ENCODE measurements around the gene CYB5R3. TPM values are rescaled to one million over a fixed set of nuclear protein-coding genes. Genes with fewer than 3 reads are reported as not detected.
"Not testable (repeated sequence)": the region's sequence is repeated elsewhere in the genome, so short reads cannot be mapped to it uniquely, and the experiment has no call there.

Gene CYB5R3
- total RNA-seq, 4 donors from 2014 or later = 52.6 to 120 (median 75.5) TPM

DNA sequence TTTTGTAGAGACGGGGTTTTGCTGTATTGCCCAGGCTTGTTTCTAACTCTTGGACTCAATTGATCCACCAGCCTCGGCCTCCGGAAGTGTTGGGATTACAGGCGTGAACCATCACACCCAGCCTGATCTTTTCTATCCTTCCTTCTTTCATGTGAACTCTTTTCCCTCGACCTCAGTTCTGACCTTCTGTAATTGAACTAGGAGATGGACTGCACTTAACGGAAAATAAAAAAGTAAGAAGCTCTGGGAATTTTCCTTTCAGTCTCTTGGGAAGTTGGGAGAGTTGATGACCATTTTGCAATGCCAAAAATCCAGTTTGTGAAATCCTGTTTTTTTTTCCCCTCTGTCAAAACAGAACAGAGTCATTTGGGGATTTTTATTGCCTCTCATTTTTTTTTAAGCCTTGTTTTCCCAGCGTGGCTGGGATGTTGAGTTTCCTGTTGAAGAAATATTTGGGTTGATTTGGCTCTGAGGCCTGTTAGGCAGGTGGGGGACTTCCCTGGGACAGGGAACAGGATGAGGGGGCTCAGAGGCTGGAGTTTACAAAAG lies 26.9 kb upstream of the CYB5R3 start:
- TF ChIP-seq, protein P1, sequence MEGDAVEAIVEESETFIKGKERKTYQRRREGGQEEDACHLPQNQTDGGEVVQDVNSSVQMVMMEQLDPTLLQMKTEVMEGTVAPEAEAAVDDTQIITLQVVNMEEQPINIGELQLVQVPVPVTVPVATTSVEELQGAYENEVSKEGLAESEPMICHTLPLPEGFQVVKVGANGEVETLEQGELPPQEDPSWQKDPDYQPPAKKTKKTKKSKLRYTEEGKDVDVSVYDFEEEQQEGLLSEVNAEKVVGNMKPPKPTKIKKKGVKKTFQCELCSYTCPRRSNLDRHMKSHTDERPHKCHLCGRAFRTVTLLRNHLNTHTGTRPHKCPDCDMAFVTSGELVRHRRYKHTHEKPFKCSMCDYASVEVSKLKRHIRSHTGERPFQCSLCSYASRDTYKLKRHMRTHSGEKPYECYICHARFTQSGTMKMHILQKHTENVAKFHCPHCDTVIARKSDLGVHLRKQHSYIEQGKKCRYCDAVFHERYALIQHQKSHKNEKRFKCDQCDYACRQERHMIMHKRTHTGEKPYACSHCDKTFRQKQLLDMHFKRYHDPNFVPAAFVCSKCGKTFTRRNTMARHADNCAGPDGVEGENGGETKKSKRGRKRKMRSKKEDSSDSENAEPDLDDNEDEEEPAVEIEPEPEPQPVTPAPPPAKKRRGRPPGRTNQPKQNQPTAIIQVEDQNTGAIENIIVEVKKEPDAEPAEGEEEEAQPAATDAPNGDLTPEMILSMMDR (IDR thresholded peaks at IDR 0.05) = no peak
- no peak for TF ChIP-seq POLR2A (IDR thresholded peaks at IDR 0.05)
- Histone ChIP-seq H3K4me3 (replicated peaks in 1 of 3) (no peak overlapping the region), H3K27me3 (no peaks in the 10 kb centered on the region), H3K4me1 (peaks cover 11 to 52% of the 10 kb centered on the region in 2 donors), H3K36me3 (no peaks in the 10 kb centered on the region), H3K9me3 (no peaks in the 10 kb centered on the region), H3K27ac (peak overlapping the region; percentile 55 to 89 (median 73))
- intact Hi-C loops (cut with DNase I) = no loop called here
- no peak for DNase-seq
- 54 to 55% methylated on average over 7 of the region's 7 CpGs for WGBS, 2 donors

DNA sequence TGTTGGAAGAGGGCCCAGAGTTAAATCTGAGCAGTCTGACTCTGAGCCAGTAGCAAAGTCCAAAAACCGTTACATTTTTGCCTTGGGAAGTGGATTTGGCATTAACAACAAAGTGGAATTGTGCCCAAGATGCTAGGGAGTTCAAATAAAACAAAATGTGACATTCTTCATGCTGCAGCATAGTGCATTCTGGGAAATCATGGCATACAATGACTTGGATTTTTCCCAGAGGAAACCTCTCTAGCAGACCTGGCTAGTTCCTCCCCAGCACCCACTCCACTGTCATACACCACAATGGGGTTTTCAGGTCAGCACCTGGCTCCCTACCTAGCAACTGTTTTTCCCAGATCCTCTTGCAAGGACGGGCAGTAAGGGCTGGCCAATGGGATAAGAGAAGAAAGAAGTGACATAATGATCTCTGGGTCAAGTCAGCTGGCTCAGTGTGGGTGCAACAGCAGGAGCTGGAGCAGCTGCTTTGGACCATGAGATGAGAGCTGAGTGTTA lies 24.8 kb upstream of the CYB5R3 start:
- H3K27me3 ChIP-seq = no peaks in the 10 kb centered on the region
- H3K9me3 ChIP-seq = no peaks in the 10 kb centered on the region
- WGBS, 2 donors = 18 to 24% methylated on average over 2 of the region's 2 CpGs
- intact Hi-C loops (cut with DNase I) = no loop called here
- H3K4me3 ChIP-seq (replicated peaks in 1 of 3) = no peak overlapping the region
- TF ChIP-seq POLR2A (IDR thresholded peaks at IDR 0.05) = no peak
- DNase-seq = peak in 1 of 2 donors; percentile 18
- H3K27ac ChIP-seq = peak overlapping the region in 1 of 3 donors; percentile 45
- peaks cover 11 to 44% of the 10 kb centered on the region in 2 donors for H3K4me1 ChIP-seq
- no peaks in the 10 kb centered on the region for H3K36me3 ChIP-seq

DNA sequence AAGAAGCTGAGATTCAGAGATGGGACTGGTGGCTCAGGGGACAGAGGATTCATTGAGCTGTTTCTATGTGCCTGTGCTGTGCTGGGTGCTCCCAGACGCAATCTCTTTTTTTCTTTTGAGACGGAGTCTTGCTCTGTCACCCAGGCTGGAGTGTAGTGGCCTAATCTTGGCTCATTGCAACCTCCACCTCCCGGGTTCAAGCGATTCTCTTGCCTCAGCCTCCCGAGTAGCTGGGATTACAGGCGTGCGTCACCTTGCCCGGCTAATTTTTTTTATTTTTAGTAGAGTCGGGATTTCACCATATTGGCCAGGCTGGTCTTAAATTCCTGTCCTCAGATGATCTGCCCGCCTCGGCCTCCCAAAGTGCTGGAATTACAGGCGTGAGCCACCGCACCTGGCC lies 23.9 kb upstream of the CYB5R3 start:
- intact Hi-C loops (cut with DNase I); DNase-seq; H3K4me3 ChIP-seq (replicated peaks in 1 of 3); H3K36me3 ChIP-seq; H3K9me3 ChIP-seq; H3K27me3 ChIP-seq; H3K27ac ChIP-seq: not testable (repeated sequence)
- 98% methylated on average over 13 of the region's 13 CpGs for WGBS, 2 donors
- H3K4me1 ChIP-seq = peaks cover 11 to 39% of the 10 kb centered on the region in 2 donors

DNA sequence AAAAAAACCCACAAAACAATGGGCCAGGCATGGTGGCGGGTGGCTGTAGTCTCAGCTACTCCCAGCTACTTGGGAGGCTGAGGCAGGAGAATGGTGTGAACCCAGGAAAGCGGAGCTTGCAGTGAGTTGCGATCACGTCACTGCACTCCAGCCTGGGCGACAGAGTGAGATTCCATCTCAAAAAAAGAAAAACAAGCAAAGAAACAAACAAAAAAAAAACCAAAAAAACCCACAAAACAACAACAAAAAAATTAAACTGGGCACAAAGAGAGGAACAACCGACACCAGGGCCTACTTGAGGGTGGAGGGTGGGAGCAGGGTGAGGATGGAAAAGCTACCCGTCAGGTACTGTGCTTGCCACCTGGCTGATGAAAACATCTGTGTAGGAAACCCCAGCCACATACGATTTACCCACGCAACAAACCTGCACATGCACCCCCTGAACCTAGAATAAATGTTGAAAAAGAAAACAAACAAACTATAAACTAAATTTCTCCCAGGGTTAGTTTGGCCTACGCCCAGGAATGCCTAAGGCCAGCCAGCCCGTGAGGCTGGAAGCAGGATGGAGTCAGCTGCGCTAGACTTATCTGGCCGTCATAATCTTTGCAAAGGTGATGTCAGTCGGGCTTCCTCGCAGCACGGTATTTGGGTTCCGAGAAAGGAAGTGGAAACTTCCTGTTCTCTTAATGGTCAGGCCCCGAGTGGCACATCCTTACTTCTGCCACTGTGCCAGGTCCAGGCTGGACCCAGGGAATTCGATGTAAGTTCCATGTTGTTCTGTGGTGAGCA lies 21.9 kb upstream of the CYB5R3 start:
- DNase-seq = no peak
- Histone ChIP-seq H3K9me3 (no peaks in the 10 kb centered on the region), H3K27ac (peak overlapping the region in 1 of 3 donors; percentile 22), H3K4me1 (peaks cover 6 to 21% of the 10 kb centered on the region in 2 donors), H3K27me3 (no peaks in the 10 kb centered on the region), H3K36me3 (no peaks in the 10 kb centered on the region), H3K4me3 (replicated peaks in 1 of 3) (no peak overlapping the region)
- 80 to 86% methylated on average over 18 to 19 of the region's 19 CpGs for WGBS, 2 donors
- intact Hi-C loops (cut with DNase I) = no loop called here
- TF ChIP-seq, protein P1 (IDR thresholded peaks at IDR 0.05) = no peak
- TF ChIP-seq POLR2A (IDR thresholded peaks at IDR 0.05) = no peak

DNA sequence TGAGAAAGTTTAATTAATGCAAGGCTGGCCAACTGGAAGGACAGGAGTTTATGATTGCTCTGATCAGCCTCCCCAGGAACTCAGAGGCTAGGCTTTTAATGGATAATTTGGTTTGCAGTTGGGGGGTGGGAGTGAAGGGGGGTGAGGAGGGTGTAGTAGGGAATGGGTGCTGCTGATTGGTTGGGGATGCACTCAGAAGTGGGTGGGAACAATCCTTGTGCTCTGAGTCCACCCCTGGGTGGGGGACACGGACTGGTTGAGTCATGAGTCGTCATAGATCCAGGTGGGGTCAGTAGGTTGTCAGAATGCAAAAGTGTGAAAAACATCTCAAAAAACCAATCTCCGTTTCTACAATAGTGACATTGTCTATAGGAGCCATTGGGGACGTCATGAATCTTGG lies 20.9 kb upstream of the CYB5R3 start:
- H3K36me3 ChIP-seq = no peaks in the 10 kb centered on the region
- no peaks in the 10 kb centered on the region for H3K9me3 ChIP-seq
- DNase-seq = no peak
- no peak overlapping the region for H3K4me3 ChIP-seq (replicated peaks in 1 of 3)
- intact Hi-C loops (cut with DNase I) = no loop called here
- 81 to 86% methylated on average over 4 of the region's 4 CpGs for WGBS, 2 donors
- no peak for TF ChIP-seq POLR2A (IDR thresholded peaks at IDR 0.05)
- TF ChIP-seq, protein P1 (IDR thresholded peaks at IDR 0.05) = no peak
- H3K27me3 ChIP-seq = no peaks in the 10 kb centered on the region
- peak overlapping the region in 1 of 3 donors; percentile 22 for H3K27ac ChIP-seq
- peaks cover 6 to 14% of the 10 kb centered on the region in 2 donors for H3K4me1 ChIP-seq

DNA sequence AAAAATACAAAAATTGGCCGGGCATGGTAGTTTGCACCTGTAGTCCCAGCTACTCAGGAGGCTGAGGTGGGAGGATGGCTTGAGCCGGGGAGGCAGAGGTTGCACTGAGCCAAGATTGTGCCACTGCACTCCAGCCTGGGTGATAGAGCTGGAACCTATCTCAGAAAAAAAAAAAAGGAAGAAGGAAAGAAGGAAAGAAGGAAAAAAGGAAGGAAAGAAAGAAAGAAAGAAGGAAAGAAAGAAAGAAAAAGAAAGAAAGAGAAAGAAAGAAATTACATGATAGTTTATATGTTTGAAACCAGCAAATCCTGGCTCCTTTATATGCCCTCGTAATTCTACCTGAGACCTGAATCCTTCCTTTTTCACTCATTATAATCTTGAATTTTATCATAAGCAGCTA lies 17.2 kb upstream of the CYB5R3 start:
- not testable (repeated sequence) for H3K36me3 ChIP-seq; H3K4me1 ChIP-seq; DNase-seq; H3K4me3 ChIP-seq (replicated peaks in 1 of 3); H3K27ac ChIP-seq; H3K27me3 ChIP-seq; H3K9me3 ChIP-seq
- 92 to 93% methylated on average over 3 of the region's 3 CpGs for WGBS, 2 donors
- intact Hi-C loops (cut with DNase I) = loop anchor here (10.0 kb wide), 3 partner anchors 108 to 378 kb away; no protein-coding TSS in a partner anchor

Data from thyroid gland (tissue), 4 donors.